OCI-LY1 (cell line): ENCODE measurements around the gene SOST.

Source experiments
- EZH2 ChIP-seq: fragments of 200-600 bp; sonication (generic), shearing (Covaris generic); IDR thresholded peaks from 2 replicates; pipeline ENCODE4 v1.8.0; 2017; ENCODE audit warnings: borderline replicate concordance, mixed run types, mild to moderate bottlenecking, antibody characterized with exemption, low read length, moderate library complexity, mixed read lengths
- TF ChIP-seq, protein P1 (sequence below): fragments of 200-600 bp; sonication (generic), shearing (Covaris generic); IDR thresholded peaks from 2 replicates; pipeline ENCODE4 v1.5.1; 2017; ENCODE audit warnings: mild to moderate bottlenecking, antibody characterized with exemption, low read length, moderate library complexity, mixed read lengths

DNA sequence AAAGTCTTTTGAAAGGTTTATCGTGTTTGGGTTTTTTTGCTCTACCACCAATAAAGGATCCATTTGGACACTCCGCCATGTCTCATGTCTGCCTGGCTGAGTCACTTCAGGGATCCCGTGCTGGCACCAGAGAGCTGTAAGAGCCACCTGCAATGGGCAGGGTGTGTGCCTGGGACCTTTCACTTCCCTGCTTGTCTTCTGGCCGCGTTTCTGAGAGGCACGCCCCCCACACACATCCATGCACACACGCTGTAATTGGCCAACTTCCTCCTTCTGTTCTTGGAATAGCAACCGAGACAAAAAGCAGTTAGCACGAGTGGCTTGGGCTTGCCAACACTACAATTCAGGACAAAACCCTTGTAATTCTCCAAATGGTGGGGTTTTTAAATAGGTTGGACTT lies 9.8 kb upstream of the SOST start:
- TF ChIP-seq EZH2 = no peak
- TF ChIP-seq, protein P1, sequence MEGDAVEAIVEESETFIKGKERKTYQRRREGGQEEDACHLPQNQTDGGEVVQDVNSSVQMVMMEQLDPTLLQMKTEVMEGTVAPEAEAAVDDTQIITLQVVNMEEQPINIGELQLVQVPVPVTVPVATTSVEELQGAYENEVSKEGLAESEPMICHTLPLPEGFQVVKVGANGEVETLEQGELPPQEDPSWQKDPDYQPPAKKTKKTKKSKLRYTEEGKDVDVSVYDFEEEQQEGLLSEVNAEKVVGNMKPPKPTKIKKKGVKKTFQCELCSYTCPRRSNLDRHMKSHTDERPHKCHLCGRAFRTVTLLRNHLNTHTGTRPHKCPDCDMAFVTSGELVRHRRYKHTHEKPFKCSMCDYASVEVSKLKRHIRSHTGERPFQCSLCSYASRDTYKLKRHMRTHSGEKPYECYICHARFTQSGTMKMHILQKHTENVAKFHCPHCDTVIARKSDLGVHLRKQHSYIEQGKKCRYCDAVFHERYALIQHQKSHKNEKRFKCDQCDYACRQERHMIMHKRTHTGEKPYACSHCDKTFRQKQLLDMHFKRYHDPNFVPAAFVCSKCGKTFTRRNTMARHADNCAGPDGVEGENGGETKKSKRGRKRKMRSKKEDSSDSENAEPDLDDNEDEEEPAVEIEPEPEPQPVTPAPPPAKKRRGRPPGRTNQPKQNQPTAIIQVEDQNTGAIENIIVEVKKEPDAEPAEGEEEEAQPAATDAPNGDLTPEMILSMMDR = no peak
